A673 (cell line): ENCODE data around the gene CFAP221. TPM values are rescaled to one million over a fixed set of nuclear protein-coding genes. Genes with fewer than 3 reads are reported as not detected.

Experiments used
- BruUV-seq: library from RNA; stranded (reverse); fragments of 400-500 nt; replicated peaks from 2 replicates; lab custom pipeline; 2021; lab: Mats Ljungman, UMichigan
- CTCF ChIA-PET: fragments of 300-600 bp; sonication (Branson Sonifier 250); formaldehyde crosslinking; loops from one replicate; lab custom pipeline; 2022; ENCODE audit warnings: antibody characterized with exemption; lab: Charles Lee
- POLR2A ChIA-PET: fragments of 300-600 bp; sonication (Branson Sonifier 250); formaldehyde crosslinking; loops from one replicate; lab custom pipeline; 2022; ENCODE audit warnings: antibody characterized with exemption; ENCODE audit not compliant: low non-redundant PET; lab: Charles Lee
- DNase-seq: peaks from one replicate; pipeline ENCODE4 v3.0.0-alpha.2; 2015; ENCODE audit warnings: low spot score
- H3K27ac ChIP-seq: fragments of 200-600 bp; sonication (generic); 2 replicates; pipeline ENCODE4 v1.5.1; 2016; ENCODE audit warnings: mixed run types, low read depth, mild to moderate bottlenecking, mixed read lengths, antibody characterized with exemption, low read length; ENCODE audit not compliant: poor library complexity, severe bottlenecking
- H3K27me3 ChIP-seq: fragments of 200-600 bp; sonication (generic); replicated peaks from 2 replicates; pipeline ENCODE4 v1.6.1; 2017; ENCODE audit warnings: mixed run types, low read depth, mild to moderate bottlenecking, mixed read lengths, antibody characterized with exemption, low read length; ENCODE audit not compliant: insufficient read depth, poor library complexity
- H3K36me3 ChIP-seq: fragments of 200-600 bp; sonication (generic); 2 replicates; pipeline ENCODE4 v1.6.1; 2016; ENCODE audit warnings: mixed run types, mild to moderate bottlenecking, mixed read lengths, antibody characterized with exemption, low read length; ENCODE audit not compliant: insufficient read depth, poor library complexity, severe bottlenecking
- H3K4me1 ChIP-seq: fragments of 200-600 bp; sonication (generic); 2 replicates; pipeline ENCODE4 v1.6.1; 2017; ENCODE audit warnings: mixed run types, mild to moderate bottlenecking, mixed read lengths, antibody characterized with exemption, low read length; ENCODE audit not compliant: insufficient read depth, poor library complexity, severe bottlenecking
- H3K4me3 ChIP-seq: fragments of 200-600 bp; sonication (generic); 2 replicates; pipeline ENCODE4 v1.5.1; 2016; ENCODE audit warnings: low read depth, mixed run types, mild to moderate bottlenecking, mixed read lengths, low read length; ENCODE audit not compliant: poor library complexity, severe bottlenecking
- H3K9me3 ChIP-seq: fragments of 200-600 bp; sonication (generic); 2 replicates; pipeline ENCODE4 v1.6.1; 2016; ENCODE audit warnings: mixed run types, low read depth, mild to moderate bottlenecking, mixed read lengths, antibody characterized with exemption, low read length; ENCODE audit not compliant: poor library complexity, severe bottlenecking
- EZH2 ChIP-seq: fragments of 200-600 bp; sonication (generic); IDR thresholded peaks from 2 replicates; pipeline ENCODE4 v1.6.1; 2017; ENCODE audit warnings: borderline replicate concordance, low read depth, mild to moderate bottlenecking, mixed read lengths, antibody characterized with exemption, low read length; ENCODE audit not compliant: poor library complexity, severe bottlenecking
- intact Hi-C: fragments of 100-400 bp; cut with micrococcal nuclease; formaldehyde crosslinking; loops from one replicate; pipeline ENCODE4 v1.10.0; 2022; ENCODE audit not compliant: unreplicated experiment
- total RNA-seq: library from RNA; stranded (reverse); gene quantifications from 2 replicates; pipeline ENCODE4 v1.2.3, GENCODE V29; 2021
- TF ChIP-seq, protein P1 (sequence below): fragments of 300-800, 200-600 bp; sonication (generic); conservative IDR thresholded peaks from 2 replicates; pipeline ENCODE4 v1.5.1; 2017; ENCODE audit warnings: low read depth, mild to moderate bottlenecking, antibody characterized with exemption, low read length, moderate library complexity, mixed read lengths

CFAP221 gene
- total RNA-seq, 1 experiment from 2014 or later: 1.5 TPM

DNA sequence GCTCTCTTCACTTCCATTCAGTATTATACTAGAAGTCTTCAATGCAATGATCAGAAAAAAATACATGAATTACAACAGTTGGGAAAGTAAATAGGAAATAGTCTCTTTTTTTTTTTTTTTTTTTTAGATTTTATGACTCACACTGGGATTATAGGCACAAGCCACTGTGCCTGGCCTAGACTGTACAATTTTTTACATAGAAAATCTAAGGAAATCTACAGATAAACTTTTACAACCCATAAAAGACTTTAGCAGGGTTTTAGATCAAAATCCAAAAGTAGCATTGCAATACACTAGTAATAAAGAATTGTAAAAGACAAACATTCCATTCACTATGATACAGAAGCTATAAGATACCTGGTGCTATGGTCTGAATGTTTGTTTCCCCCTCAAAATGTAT is 39.0 kb downstream of the CFAP221 start:
- no peak overlapping the region for H3K27ac ChIP-seq
- TF ChIP-seq EZH2: no peak
- TF ChIP-seq, protein P1, sequence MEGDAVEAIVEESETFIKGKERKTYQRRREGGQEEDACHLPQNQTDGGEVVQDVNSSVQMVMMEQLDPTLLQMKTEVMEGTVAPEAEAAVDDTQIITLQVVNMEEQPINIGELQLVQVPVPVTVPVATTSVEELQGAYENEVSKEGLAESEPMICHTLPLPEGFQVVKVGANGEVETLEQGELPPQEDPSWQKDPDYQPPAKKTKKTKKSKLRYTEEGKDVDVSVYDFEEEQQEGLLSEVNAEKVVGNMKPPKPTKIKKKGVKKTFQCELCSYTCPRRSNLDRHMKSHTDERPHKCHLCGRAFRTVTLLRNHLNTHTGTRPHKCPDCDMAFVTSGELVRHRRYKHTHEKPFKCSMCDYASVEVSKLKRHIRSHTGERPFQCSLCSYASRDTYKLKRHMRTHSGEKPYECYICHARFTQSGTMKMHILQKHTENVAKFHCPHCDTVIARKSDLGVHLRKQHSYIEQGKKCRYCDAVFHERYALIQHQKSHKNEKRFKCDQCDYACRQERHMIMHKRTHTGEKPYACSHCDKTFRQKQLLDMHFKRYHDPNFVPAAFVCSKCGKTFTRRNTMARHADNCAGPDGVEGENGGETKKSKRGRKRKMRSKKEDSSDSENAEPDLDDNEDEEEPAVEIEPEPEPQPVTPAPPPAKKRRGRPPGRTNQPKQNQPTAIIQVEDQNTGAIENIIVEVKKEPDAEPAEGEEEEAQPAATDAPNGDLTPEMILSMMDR: no peak
- no peaks in the 10 kb centered on the region for H3K9me3 ChIP-seq
- H3K4me3 ChIP-seq: no peak overlapping the region
- intact Hi-C loops: no loop called here
- BruUV-seq: no TSS peak
- peaks cover 5% of the 10 kb centered on the region for H3K4me1 ChIP-seq
- H3K36me3 ChIP-seq: no peaks in the 10 kb centered on the region
- no peak for DNase-seq
- ChIA-PET CTCF (no interaction called here), POLR2A (no interaction called here)
- H3K27me3 ChIP-seq: no peaks in the 10 kb centered on the region

DNA sequence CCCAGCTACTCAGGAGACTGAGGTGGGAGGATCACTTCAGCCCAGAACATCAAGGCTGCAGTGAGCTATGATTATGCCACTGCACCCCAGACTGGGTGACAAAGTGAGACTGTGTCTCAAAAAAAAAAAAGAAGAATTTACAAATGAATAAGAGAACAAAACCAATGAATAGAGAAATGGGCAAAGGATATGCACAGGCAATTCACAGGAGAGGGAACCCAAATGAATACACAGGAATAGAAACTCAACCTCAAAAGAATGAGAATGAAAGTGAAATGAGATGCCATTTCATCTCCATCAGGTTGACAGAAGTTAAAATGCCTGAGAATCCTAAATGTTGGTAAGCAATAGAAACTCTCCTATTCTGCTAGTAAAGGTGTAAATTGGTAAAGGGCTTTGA is 40.2 kb downstream of the CFAP221 start:
- no TSS peak for BruUV-seq
- ChIA-PET POLR2A (no interaction called here), CTCF (no interaction called here)
- Histone ChIP-seq H3K4me1 (peaks cover 5% of the 10 kb centered on the region), H3K36me3 (no peaks in the 10 kb centered on the region), H3K4me3 (no peak overlapping the region), H3K27ac (no peak overlapping the region), H3K9me3 (no peaks in the 10 kb centered on the region), H3K27me3 (no peaks in the 10 kb centered on the region)
- intact Hi-C loops: no loop called here
- TF ChIP-seq, protein P1: no peak
- no peak for TF ChIP-seq EZH2
- DNase-seq: no peak

DNA sequence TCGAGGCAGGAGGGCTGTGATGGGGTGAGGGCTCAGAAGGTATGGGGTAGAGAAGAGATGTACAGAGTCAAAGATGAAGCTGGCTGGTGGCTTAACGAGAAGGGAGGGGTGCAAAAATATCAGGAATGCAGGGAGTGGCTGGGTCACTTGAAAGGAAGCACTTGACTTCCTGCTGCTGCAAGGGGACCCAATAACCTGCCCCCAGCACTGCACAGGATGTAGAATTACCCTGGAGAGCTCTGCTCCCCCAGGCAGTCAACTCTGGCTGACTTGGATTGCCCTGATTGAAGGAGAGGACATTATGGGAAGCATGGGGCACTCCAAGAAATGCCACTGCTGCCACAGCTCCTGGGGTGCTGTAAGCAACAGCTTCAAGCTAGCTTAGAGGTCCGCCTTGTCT is 41.8 kb downstream of the CFAP221 start:
- Histone ChIP-seq H3K27me3 (no peaks in the 10 kb centered on the region), H3K9me3 (no peaks in the 10 kb centered on the region), H3K4me3 (no peak overlapping the region), H3K27ac (no peak overlapping the region), H3K36me3 (no peaks in the 10 kb centered on the region), H3K4me1 (peaks cover 5% of the 10 kb centered on the region)
- no TSS peak for BruUV-seq
- POLR2A ChIA-PET: no interaction called here
- TF ChIP-seq, protein P1: no peak
- TF ChIP-seq EZH2: no peak
- DNase-seq: no peak
- CTCF ChIA-PET: no interaction called here
- intact Hi-C loops: no loop called here
